ENCODE measurements around the gene LTA. TPM values are rescaled to one million over a fixed set of nuclear protein-coding genes. Genes with fewer than 3 reads are reported as not detected.

Gene LTA
- total RNA-seq, 4 donors from 2014 or later = 0.30 TPM; not detected in 3

- no peak overlapping the region for H3K4me3 ChIP-seq
- no peak overlapping the region for H3K27ac ChIP-seq
- H3K4me1 ChIP-seq = peaks cover 6% of the 10 kb centered on the region in 2 donors
- H3K27me3 ChIP-seq = no peaks in the 10 kb centered on the region
- H3K9me3 ChIP-seq = no peaks in the 10 kb centered on the region
- TF ChIP-seq POLR2A (IDR thresholded peaks at IDR 0.05) = no peak
- no peak for TF ChIP-seq CTCF (IDR thresholded peaks at IDR 0.05)
- no peak for DNase-seq
- no peaks in the 10 kb centered on the region for H3K36me3 ChIP-seq
- intact Hi-C loops (cut with DNase I; ENCODE audit: low total_unique reads) = no loop called here
Observed at GRCh38 chr6:31538805-31539400, 33.2 kb upstream of the LTA start.

- DNase-seq = no peak
- no peaks in the 10 kb centered on the region for H3K9me3 ChIP-seq
- peak overlapping the region; percentile 85 to 100 for H3K27ac ChIP-seq
- intact Hi-C loops (cut with DNase I; ENCODE audit: low total_unique reads) = no loop called here
- TF ChIP-seq CTCF (IDR thresholded peaks at IDR 0.05) = no peak
- TF ChIP-seq POLR2A (IDR thresholded peaks at IDR 0.05) = no peak
- H3K4me1 ChIP-seq = peaks cover 6% of the 10 kb centered on the region in 2 donors
- no peaks in the 10 kb centered on the region for H3K36me3 ChIP-seq
- H3K27me3 ChIP-seq = no peaks in the 10 kb centered on the region
- H3K4me3 ChIP-seq = peak overlapping the region; percentile 75 to 87
Observed at GRCh38 chr6:31540640-31541039, 31.4 kb upstream of the LTA start.

GRCh38 chr6:31541059-31541657 is 30.9 kb upstream of the LTA start:
- peak in 1 of 2 donors; percentile 43 for DNase-seq
- peak overlapping the region; percentile 75 to 87 for H3K4me3 ChIP-seq
- H3K4me1 ChIP-seq = peaks cover 6% of the 10 kb centered on the region in 2 donors
- no peaks in the 10 kb centered on the region for H3K27me3 ChIP-seq
- no peaks in the 10 kb centered on the region for H3K9me3 ChIP-seq
- H3K36me3 ChIP-seq = no peaks in the 10 kb centered on the region
- TF ChIP-seq CTCF (IDR thresholded peaks at IDR 0.05) = no peak
- no peak for TF ChIP-seq POLR2A (IDR thresholded peaks at IDR 0.05)
- H3K27ac ChIP-seq = peak overlapping the region; percentile 85 to 100
- intact Hi-C loops (cut with DNase I; ENCODE audit: low total_unique reads) = no loop called here

GRCh38 chr6:31541658-31542521 is 30.2 kb upstream of the LTA start, which contains the start of gene DDX39B:
Gene DDX39B, minus strand, starts transcription at chr6:31542003. Its CDS starts 1,471 bp downstream, at chr6:31540532.
- peak; percentile 93 to 96 for DNase-seq
- no peaks in the 10 kb centered on the region for H3K9me3 ChIP-seq
- peaks cover 6 to 9% of the 10 kb centered on the region in 2 donors for H3K4me1 ChIP-seq
- intact Hi-C loops (cut with DNase I; ENCODE audit: low total_unique reads) = no loop called here
- peak within 1 kb of the TSS; percentile 85 to 100 for H3K27ac ChIP-seq
- H3K27me3 ChIP-seq = no peaks in the 10 kb centered on the region
- no peaks in the 10 kb centered on the region for H3K36me3 ChIP-seq
- TF ChIP-seq POLR2A (IDR thresholded peaks at IDR 0.05) (peak; percentile 69 to 78), CTCF (IDR thresholded peaks at IDR 0.05) (peak in 2 of 4 experiments; percentile 7 to 15)
- H3K4me3 ChIP-seq = peak within 1 kb of the TSS; percentile 75 to 87

All from uterus (tissue), 4 donors.